Neural cell (in vitro differentiated cells): ENCODE measurements around the gene ANKS1B.

Source experiments
- CTCF ChIP-seq: fragments of 450-650 bp; IDR thresholded peaks from 2 replicates; pipeline ENCODE4 v1.5.1; 2014; ENCODE audit warnings: antibody characterized with exemption, mild to moderate bottlenecking, moderate library complexity; ENCODE audit not compliant: poor library complexity, severe bottlenecking
- EP300 ChIP-seq: fragments of 450-650 bp; conservative IDR thresholded peaks from 2 replicates; pipeline ENCODE4 v1.6.1; 2014; ENCODE audit warnings: antibody characterized with exemption, mild to moderate bottlenecking, moderate library complexity; ENCODE audit not compliant: poor library complexity, severe bottlenecking
- EZH2 ChIP-seq: fragments of 200-600, 300-800 bp; shearing (Covaris generic), sonication (generic); IDR thresholded peaks from 2 replicates; pipeline ENCODE4 v1.6.1; 2014; ENCODE audit warnings: antibody characterized with exemption, low read length, borderline replicate concordance, mild to moderate bottlenecking; ENCODE audit not compliant: insufficient read depth, poor library complexity, severe bottlenecking
- REST ChIP-seq: IDR thresholded peaks from 2 replicates; pipeline ENCODE4 v1.6.1; 2012; ENCODE audit warnings: borderline replicate concordance
- SMC3 ChIP-seq: fragments of 450-650 bp; conservative IDR thresholded peaks from 2 replicates; pipeline ENCODE4 v1.6.1; 2014; ENCODE audit warnings: antibody characterized with exemption, mild to moderate bottlenecking, moderate library complexity; ENCODE audit not compliant: poor library complexity

GRCh38 chr12:99036566-99036965, 948.2 kb downstream of the ANKS1B start:
- no peak for TF ChIP-seq REST
- TF ChIP-seq SMC3 = no peak
- TF ChIP-seq CTCF = no peak
- TF ChIP-seq EP300 = no peak
- no peak for TF ChIP-seq EZH2
